ENCODE measurements around the gene DYNLRB1. TPM values are rescaled to one million over a fixed set of nuclear protein-coding genes. Genes with fewer than 3 reads are reported as not detected.

DYNLRB1 gene
- total RNA-seq, 2 donors from 2014 or later: 116 to 124 TPM

GRCh38 chr20:34529742-34530141 is 13.5 kb downstream of the DYNLRB1 start:
- intact Hi-C loops (cut with DNase I): loop anchor here in 1 of 2 donors (10.0 kb wide), 1 partner anchor 215 kb away; no protein-coding TSS in a partner anchor
- DNase-seq (ENCODE audit: low spot score): no peak

GRCh38 chr20:34530342-34530741 is 14.1 kb downstream of the DYNLRB1 start:
- DNase-seq (ENCODE audit: low spot score): no peak
- intact Hi-C loops (cut with DNase I): no loop called here

GRCh38 chr20:34531608-34532265 is 15.5 kb downstream of the DYNLRB1 start:
- no peak for DNase-seq (ENCODE audit: low spot score)
- intact Hi-C loops (cut with DNase I): no loop called here

- intact Hi-C loops (cut with DNase I): no loop called here
- no peak for DNase-seq (ENCODE audit: low spot score)
Measured at GRCh38 chr20:34532320-34532719, 16.1 kb downstream of the DYNLRB1 start.

GRCh38 chr20:34532756-34533155 is 16.5 kb downstream of the DYNLRB1 start:
- DNase-seq (ENCODE audit: low spot score): no peak
- intact Hi-C loops (cut with DNase I): no loop called here

- intact Hi-C loops (cut with DNase I): no loop called here
- DNase-seq (ENCODE audit: low spot score): no peak
Measured at GRCh38 chr20:34534391-34535165, 18.4 kb downstream of the DYNLRB1 start.

- DNase-seq (ENCODE audit: low spot score): no peak
- intact Hi-C loops (cut with DNase I): no loop called here
Measured at GRCh38 chr20:34535301-34535840, 19.1 kb downstream of the DYNLRB1 start.

- intact Hi-C loops (cut with DNase I): no loop called here
Measured at GRCh38 chr20:34535857-34536256, 19.6 kb downstream of the DYNLRB1 start.

GRCh38 chr20:34536798-34537394 is 20.7 kb downstream of the DYNLRB1 start:
- DNase-seq (ENCODE audit: low spot score): no peak
- intact Hi-C loops (cut with DNase I): no loop called here

More at GRCh38 chr20:34535857-34536256, 19.6 kb downstream of the DYNLRB1 start:
- no peak for DNase-seq (ENCODE audit: low spot score)

GRCh38 chr20:34537651-34538050 is 21.4 kb downstream of the DYNLRB1 start:
- peak; percentile 73 for DNase-seq (ENCODE audit: low spot score)

GRCh38 chr20:34538671-34539123 is 22.5 kb downstream of the DYNLRB1 start:
- peak; percentile 76 for DNase-seq (ENCODE audit: low spot score)
- intact Hi-C loops (cut with DNase I): no loop called here

More at GRCh38 chr20:34537651-34538050, 21.4 kb downstream of the DYNLRB1 start:
- intact Hi-C loops (cut with DNase I): no loop called here

GRCh38 chr20:34539756-34540155 is 23.5 kb downstream of the DYNLRB1 start:
- intact Hi-C loops (cut with DNase I): no loop called here
- DNase-seq (ENCODE audit: low spot score): no peak

GRCh38 chr20:34540596-34541263 is 24.5 kb downstream of the DYNLRB1 start:
- intact Hi-C loops (cut with DNase I): no loop called here

GRCh38 chr20:34541264-34541901 is 25.2 kb downstream of the DYNLRB1 start:
- DNase-seq (ENCODE audit: low spot score): no peak
- intact Hi-C loops (cut with DNase I): no loop called here

More at GRCh38 chr20:34540596-34541263, 24.5 kb downstream of the DYNLRB1 start:
- no peak for DNase-seq (ENCODE audit: low spot score)

GRCh38 chr20:34541917-34542316 is 25.7 kb downstream of the DYNLRB1 start:
- no peak for DNase-seq (ENCODE audit: low spot score)
- intact Hi-C loops (cut with DNase I): no loop called here

- no peak for DNase-seq (ENCODE audit: low spot score)
- intact Hi-C loops (cut with DNase I): no loop called here
Measured at GRCh38 chr20:34542439-34542838, 26.2 kb downstream of the DYNLRB1 start.

- DNase-seq (ENCODE audit: low spot score): no peak
- intact Hi-C loops (cut with DNase I): no loop called here
Measured at GRCh38 chr20:34543463-34544056, 27.3 kb downstream of the DYNLRB1 start.

- intact Hi-C loops (cut with DNase I): no loop called here
- no peak for DNase-seq (ENCODE audit: low spot score)
Measured at GRCh38 chr20:34544109-34544796, 28.0 kb downstream of the DYNLRB1 start.
